ENCODE measurements around the gene ST3GAL2. TPM values are rescaled to one million over a fixed set of nuclear protein-coding genes. Genes with fewer than 3 reads are reported as not detected.

The ST3GAL2 gene, protein sequence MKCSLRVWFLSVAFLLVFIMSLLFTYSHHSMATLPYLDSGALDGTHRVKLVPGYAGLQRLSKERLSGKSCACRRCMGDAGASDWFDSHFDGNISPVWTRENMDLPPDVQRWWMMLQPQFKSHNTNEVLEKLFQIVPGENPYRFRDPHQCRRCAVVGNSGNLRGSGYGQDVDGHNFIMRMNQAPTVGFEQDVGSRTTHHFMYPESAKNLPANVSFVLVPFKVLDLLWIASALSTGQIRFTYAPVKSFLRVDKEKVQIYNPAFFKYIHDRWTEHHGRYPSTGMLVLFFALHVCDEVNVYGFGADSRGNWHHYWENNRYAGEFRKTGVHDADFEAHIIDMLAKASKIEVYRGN
- 22.1 TPM for total RNA-seq
- polyA plus RNA-seq, result 10 to 100 TPM; 10.5 to 17.5 (median 14.6) TPM

DNA sequence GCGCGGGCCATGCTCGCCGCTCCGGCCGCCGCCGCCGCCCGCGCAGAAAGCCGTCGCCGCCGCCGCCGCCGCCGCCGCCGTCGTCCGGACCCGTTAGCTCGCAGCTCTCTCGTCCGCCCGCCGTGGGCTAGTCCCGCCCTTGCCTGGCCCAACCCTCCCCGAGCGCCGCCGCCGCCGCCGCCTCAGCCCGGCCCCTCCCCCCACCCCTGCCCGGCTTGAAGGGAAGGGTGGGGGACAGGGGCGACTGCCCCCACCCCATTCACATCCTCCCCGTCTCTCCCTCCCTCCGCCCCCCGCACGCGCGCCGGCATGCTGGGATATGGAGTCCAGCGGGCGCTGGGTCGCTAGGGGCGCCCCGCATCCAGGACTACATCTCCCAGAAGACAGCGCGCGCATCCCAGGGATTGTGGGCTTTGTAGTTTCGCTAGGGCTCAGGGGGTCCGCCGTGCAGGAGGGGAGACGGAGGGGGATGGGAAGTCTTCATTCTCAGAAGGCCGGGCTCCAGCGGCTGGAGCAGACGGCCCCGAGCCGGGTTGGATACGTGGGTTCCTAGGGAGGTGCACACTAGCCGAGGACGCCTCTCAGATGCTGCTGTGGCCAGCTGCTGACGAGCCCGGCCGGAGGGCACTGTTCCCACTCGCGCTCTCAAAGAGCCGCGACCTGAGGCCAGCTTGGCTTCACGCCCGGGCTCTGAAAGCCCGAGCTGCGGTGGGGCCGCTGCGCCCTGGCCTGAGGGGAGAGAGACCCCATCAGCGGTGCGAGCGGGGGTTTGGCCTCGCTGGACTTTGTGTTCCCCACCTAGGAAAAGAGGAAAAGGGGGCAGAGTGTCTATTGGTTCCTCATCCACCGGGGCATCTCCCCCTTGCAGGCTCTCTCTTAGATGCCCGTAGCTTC lies at the start of gene ST3GAL2:
TSS of gene ST3GAL2 (minus strand) at position 132 of the 894 bp plus-strand sequence. CDS start 40,570 bp downstream, outside the sequence.
- Histone ChIP-seq H3K36me3 (ENCODE audit: control insufficient read depth, insufficient read depth, low read length) (peaks cover 6% of the 10 kb centered on the region), H3K27me3 (ENCODE audit: control insufficient read depth, insufficient read depth, low read length) (no peaks in the 10 kb centered on the region), H3K4me1 (ENCODE audit: control insufficient read depth, insufficient read depth, low read length, poor library complexity, severe bottlenecking) (peaks cover 29% of the 10 kb centered on the region), H3K27ac (ENCODE audit: insufficient read depth, low read length, poor library complexity, severe bottlenecking) (peak within 1 kb of the TSS; percentile 57), H3K4me3 (ENCODE audit: low read depth, low read length) (peak within 1 kb of the TSS; percentile 89), H3K9me3 (ENCODE audit: control insufficient read depth in 2 of 2, low read length in 2 of 2) (no peaks in the 10 kb centered on the region)
- Mint-ChIP-seq H3K36me3 (peaks cover 3% of the 10 kb centered on the region), H3K27ac (peak within 1 kb of the TSS; percentile 95 to 97 (median 96)), H3K4me3 (peak within 1 kb of the TSS; percentile 96 to 99 (median 98)), H3K4me1 (peaks cover 4 to 46% (median 27%) of the 10 kb centered on the region in 4 donors), H3K27me3 (peaks cover 4% of the 10 kb centered on the region), H3K9me3 (peaks cover 0 to 2% (median 0%) of the 10 kb centered on the region in 7 donors)
- ATAC-seq (ENCODE audit: low read depth in 2 of 2), result peak; percentile 97 to 99
- peak; percentile 92 to 98 (median 93) for DNase-seq

DNA sequence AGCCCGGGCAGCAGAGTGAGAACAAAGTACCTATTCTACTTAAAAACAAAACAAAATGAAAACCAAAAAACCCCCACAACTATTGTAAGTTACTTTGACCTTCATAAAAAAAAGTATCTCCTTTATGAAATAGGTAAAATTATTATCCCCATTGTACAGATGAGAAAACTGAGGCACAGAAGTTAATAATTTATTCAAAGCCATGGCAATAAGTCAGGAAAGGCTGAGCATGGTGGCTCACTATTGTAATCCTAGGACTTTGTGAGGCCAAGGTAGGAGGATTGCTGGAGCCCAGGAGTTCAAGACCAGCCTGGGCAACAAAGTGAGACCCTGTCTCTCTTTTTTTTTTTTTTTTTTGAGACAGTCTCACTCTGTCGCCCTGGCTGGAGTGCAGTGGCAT lies 46.0 kb upstream of the ST3GAL2 start:
- DNase-seq (no peak), ATAC-seq (ENCODE audit: low read depth in 2 of 2) (no peak)
- Histone ChIP-seq H3K4me1 (ENCODE audit: control insufficient read depth, insufficient read depth, low read length, poor library complexity, severe bottlenecking) (no peaks in the 10 kb centered on the region), H3K4me3 (ENCODE audit: low read depth, low read length) (no peak overlapping the region), H3K27ac (ENCODE audit: insufficient read depth, low read length, poor library complexity, severe bottlenecking) (no peak overlapping the region), H3K27me3 (ENCODE audit: control insufficient read depth, insufficient read depth, low read length) (no peaks in the 10 kb centered on the region), H3K36me3 (ENCODE audit: control insufficient read depth, insufficient read depth, low read length) (peaks cover 56% of the 10 kb centered on the region), H3K9me3 (ENCODE audit: control insufficient read depth in 2 of 2, low read length in 2 of 2) (no peaks in the 10 kb centered on the region)
- H3K4me3 Mint-ChIP-seq, result no peak overlapping the region
- H3K9me3 Mint-ChIP-seq, result no peaks in the 10 kb centered on the region
- H3K27me3 Mint-ChIP-seq, result no peaks in the 10 kb centered on the region
- no peaks in the 10 kb centered on the region for H3K4me1 Mint-ChIP-seq
- H3K27ac Mint-ChIP-seq, result no peak overlapping the region
- H3K36me3 Mint-ChIP-seq, result peaks cover 18% of the 10 kb centered on the region

DNA sequence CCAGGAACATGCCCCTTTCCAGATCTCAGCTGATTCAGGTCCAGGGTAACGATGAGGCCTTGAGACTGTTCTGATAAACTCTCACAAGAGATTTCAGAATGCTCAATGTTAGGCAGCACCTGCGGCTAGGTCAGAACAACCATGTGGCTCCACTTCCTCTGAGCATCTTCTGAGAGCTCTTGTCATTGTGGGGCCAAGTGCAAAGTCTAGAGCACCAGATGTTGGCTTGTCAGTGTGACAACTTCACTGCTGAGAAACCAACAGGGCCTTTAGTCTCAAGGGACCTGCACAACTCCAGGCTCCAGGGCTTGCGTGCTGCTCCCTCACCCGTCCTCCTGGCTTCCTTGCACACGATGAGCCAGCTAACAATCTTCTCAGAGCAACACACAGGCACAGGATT lies 44.5 kb upstream of the ST3GAL2 start:
- peaks cover 18% of the 10 kb centered on the region for H3K36me3 Mint-ChIP-seq
- H3K9me3 ChIP-seq (ENCODE audit: control insufficient read depth in 2 of 2, low read length in 2 of 2), result no peaks in the 10 kb centered on the region
- no peak overlapping the region for H3K4me3 ChIP-seq (ENCODE audit: low read depth, low read length)
- H3K27me3 Mint-ChIP-seq, result no peaks in the 10 kb centered on the region
- H3K4me1 Mint-ChIP-seq, result no peaks in the 10 kb centered on the region
- no peak overlapping the region for H3K4me3 Mint-ChIP-seq
- no peak for DNase-seq
- H3K27me3 ChIP-seq (ENCODE audit: control insufficient read depth, insufficient read depth, low read length), result no peaks in the 10 kb centered on the region
- no peak overlapping the region for H3K27ac Mint-ChIP-seq
- peaks cover 61% of the 10 kb centered on the region for H3K36me3 ChIP-seq (ENCODE audit: control insufficient read depth, insufficient read depth, low read length)
- ATAC-seq (ENCODE audit: low read depth in 2 of 2), result no peak
- no peak overlapping the region for H3K27ac ChIP-seq (ENCODE audit: insufficient read depth, low read length, poor library complexity, severe bottlenecking)
- H3K9me3 Mint-ChIP-seq, result no peaks in the 10 kb centered on the region
- H3K4me1 ChIP-seq (ENCODE audit: control insufficient read depth, insufficient read depth, low read length, poor library complexity, severe bottlenecking), result no peaks in the 10 kb centered on the region

DNA sequence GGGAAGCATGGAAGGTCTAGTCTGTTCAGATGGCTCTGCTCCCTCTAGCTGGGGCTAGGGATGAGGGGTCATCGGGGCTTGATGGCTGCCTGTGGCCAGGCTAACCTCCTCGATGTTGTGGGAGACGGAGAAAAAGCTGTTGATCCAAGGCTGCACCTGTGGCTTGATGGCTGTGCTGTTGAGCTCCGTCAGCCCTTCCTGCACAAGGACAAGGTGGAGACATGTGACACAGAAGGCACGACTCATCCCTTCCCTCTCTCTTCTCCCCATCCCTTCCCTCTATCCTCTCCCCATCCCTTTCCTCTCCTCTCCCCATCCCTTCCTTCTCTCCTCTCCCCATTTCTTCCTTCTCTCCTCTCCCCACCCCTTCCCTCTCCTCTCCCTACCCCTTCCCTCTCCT lies 43.7 kb upstream of the ST3GAL2 start:
- no peak overlapping the region for H3K27ac Mint-ChIP-seq
- DNase-seq (no peak), ATAC-seq (ENCODE audit: low read depth in 2 of 2) (no peak)
- Histone ChIP-seq H3K4me3 (ENCODE audit: low read depth, low read length) (no peak overlapping the region), H3K9me3 (ENCODE audit: control insufficient read depth in 2 of 2, low read length in 2 of 2) (no peaks in the 10 kb centered on the region), H3K36me3 (ENCODE audit: control insufficient read depth, insufficient read depth, low read length) (peaks cover 62% of the 10 kb centered on the region), H3K4me1 (ENCODE audit: control insufficient read depth, insufficient read depth, low read length, poor library complexity, severe bottlenecking) (no peaks in the 10 kb centered on the region), H3K27me3 (ENCODE audit: control insufficient read depth, insufficient read depth, low read length) (no peaks in the 10 kb centered on the region), H3K27ac (ENCODE audit: insufficient read depth, low read length, poor library complexity, severe bottlenecking) (no peak overlapping the region)
- H3K4me3 Mint-ChIP-seq, result no peak overlapping the region
- no peaks in the 10 kb centered on the region for H3K4me1 Mint-ChIP-seq
- H3K36me3 Mint-ChIP-seq, result peaks cover 18% of the 10 kb centered on the region
- no peaks in the 10 kb centered on the region for H3K27me3 Mint-ChIP-seq
- no peaks in the 10 kb centered on the region for H3K9me3 Mint-ChIP-seq

DNA sequence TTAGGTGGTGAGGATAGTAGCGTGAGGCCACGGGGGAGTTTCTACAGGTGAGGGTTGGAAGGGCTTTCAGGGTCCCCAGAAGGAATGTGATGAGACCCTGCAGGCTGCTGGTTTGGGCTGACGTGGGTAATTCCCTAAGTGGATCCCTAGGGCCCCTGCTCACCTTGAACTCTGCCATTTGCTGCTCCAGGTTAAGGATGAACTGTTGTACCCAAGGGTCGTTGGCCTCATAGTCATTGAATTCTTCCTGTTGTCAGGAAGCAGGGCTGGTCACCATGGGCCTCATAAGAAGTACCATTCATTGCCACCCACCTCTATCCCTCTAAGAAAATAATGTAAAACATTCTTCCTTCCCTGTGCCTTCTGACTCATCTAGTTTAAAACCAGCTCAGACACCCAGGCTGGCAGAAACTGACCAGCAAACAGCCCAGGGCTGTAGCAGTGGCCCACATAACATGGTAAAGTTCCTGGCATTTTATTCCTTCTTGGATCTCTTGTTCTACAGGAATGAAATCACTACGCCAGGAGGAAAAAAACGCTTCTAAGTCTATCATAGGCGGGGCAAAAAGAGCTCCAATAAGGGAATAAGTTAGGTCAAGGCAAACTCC lies 43.1 kb upstream of the ST3GAL2 start:
- Mint-ChIP-seq H3K36me3 (peaks cover 21% of the 10 kb centered on the region), H3K4me3 (no peak overlapping the region), H3K27ac (peak overlapping the region in 1 of 3 donors; percentile 51), H3K9me3 (no peaks in the 10 kb centered on the region), H3K27me3 (no peaks in the 10 kb centered on the region), H3K4me1 (no peaks in the 10 kb centered on the region)
- no peak for ATAC-seq (ENCODE audit: low read depth in 2 of 2)
- Histone ChIP-seq H3K27ac (ENCODE audit: insufficient read depth, low read length, poor library complexity, severe bottlenecking) (no peak overlapping the region), H3K9me3 (ENCODE audit: control insufficient read depth in 2 of 2, low read length in 2 of 2) (no peaks in the 10 kb centered on the region), H3K4me1 (ENCODE audit: control insufficient read depth, insufficient read depth, low read length, poor library complexity, severe bottlenecking) (no peaks in the 10 kb centered on the region), H3K4me3 (ENCODE audit: low read depth, low read length) (no peak overlapping the region), H3K27me3 (ENCODE audit: control insufficient read depth, insufficient read depth, low read length) (no peaks in the 10 kb centered on the region), H3K36me3 (ENCODE audit: control insufficient read depth, insufficient read depth, low read length) (peaks cover 59% of the 10 kb centered on the region)
- DNase-seq, result no peak

DNA sequence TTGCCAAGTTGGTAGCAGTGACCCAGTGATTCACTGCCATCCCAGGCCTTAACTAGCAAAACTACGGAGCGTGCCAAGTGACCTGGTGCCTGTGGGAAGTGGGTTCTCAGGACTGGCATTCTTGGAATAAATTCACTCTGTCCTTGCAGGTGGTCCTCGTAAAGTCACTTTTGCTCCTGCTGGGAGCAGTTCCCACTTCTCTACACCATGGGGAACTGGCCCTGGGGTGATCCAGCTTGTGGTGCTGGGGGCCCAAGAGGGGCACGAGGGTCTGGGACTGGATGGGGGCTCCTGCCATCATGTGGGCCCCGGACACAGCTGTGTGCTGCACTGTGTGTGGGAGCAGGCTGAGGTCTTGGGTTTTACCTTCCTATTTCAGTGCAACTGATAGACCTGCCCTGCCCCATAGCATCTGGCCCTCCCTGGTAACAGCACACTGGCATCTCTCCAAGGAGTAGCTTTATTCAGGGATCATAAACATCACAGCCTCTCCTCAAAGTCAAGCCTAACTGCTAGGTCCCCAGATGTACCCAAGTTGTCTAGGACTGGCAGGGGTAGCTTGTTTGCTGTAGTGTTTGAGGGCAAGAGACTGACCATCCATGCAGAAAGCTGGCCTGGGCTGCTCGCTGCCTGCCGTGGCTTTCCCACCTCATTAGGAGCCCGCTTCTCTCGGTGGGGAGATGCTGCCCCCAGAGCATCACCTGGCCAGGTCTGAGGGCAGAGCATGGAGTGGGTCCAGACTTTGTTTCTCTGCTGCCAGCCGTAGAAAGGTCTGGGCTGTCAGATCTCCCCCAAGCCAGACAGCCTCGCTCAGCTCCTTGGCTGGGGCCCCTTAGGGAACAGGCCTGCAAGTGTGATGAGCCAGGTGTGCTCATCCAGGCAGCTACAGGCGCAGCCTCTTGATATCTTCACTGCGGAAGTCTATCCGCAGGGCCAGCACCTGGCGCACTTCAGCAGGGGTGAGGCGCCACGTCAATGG lies 41.5 kb upstream of the ST3GAL2 start:
- no peak overlapping the region for H3K4me3 ChIP-seq (ENCODE audit: low read depth, low read length)
- no peak for DNase-seq
- H3K9me3 Mint-ChIP-seq, result no peaks in the 10 kb centered on the region

DNA sequence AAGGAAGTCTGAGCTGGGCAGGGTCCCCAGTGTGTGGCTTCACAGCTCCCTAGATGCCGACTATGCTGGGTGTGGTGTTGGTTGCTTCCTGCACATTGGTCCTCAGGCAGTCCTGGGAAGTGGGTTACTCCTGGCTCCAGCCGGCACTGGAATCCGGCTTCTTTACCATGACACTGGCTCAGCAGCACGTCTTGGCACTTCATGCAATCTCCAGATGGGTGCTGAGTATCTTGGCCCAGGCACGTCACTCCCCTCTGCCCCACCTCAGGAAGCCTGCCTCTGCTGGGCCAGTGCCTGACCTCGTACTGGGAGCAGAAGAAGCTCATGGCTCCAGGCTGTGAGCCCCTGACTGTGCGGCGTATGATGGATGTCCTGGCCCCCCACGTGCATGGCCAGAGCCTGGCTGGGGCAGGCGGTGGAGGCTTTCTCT lies 40.0 kb upstream of the ST3GAL2 start:
- H3K4me3 Mint-ChIP-seq, result no peak overlapping the region
- DNase-seq, result no peak
- H3K36me3 ChIP-seq (ENCODE audit: control insufficient read depth, insufficient read depth, low read length), result peaks cover 49% of the 10 kb centered on the region
- ATAC-seq (ENCODE audit: low read depth in 2 of 2), result no peak
- no peak overlapping the region for H3K27ac ChIP-seq (ENCODE audit: insufficient read depth, low read length, poor library complexity, severe bottlenecking)
- no peaks in the 10 kb centered on the region for H3K27me3 Mint-ChIP-seq
- peaks cover 0 to 5% (median 1%) of the 10 kb centered on the region in 4 donors for H3K4me1 Mint-ChIP-seq
- H3K36me3 Mint-ChIP-seq, result peaks cover 17% of the 10 kb centered on the region
- no peaks in the 10 kb centered on the region for H3K27me3 ChIP-seq (ENCODE audit: control insufficient read depth, insufficient read depth, low read length)
- H3K9me3 ChIP-seq (ENCODE audit: control insufficient read depth in 2 of 2, low read length in 2 of 2), result no peaks in the 10 kb centered on the region
- no peak overlapping the region for H3K4me3 ChIP-seq (ENCODE audit: low read depth, low read length)
- H3K9me3 Mint-ChIP-seq, result no peaks in the 10 kb centered on the region
- peaks cover 3% of the 10 kb centered on the region for H3K4me1 ChIP-seq (ENCODE audit: control insufficient read depth, insufficient read depth, low read length, poor library complexity, severe bottlenecking)
- H3K27ac Mint-ChIP-seq, result peak overlapping the region in 1 of 3 donors; percentile 7

More for the DNA sequence above, 41.5 kb upstream of the ST3GAL2 start:
- Histone ChIP-seq H3K4me1 (ENCODE audit: control insufficient read depth, insufficient read depth, low read length, poor library complexity, severe bottlenecking) (peaks cover 3% of the 10 kb centered on the region), H3K9me3 (ENCODE audit: control insufficient read depth in 2 of 2, low read length in 2 of 2) (no peaks in the 10 kb centered on the region), H3K27ac (ENCODE audit: insufficient read depth, low read length, poor library complexity, severe bottlenecking) (no peak overlapping the region), H3K36me3 (ENCODE audit: control insufficient read depth, insufficient read depth, low read length) (peaks cover 54% of the 10 kb centered on the region), H3K27me3 (ENCODE audit: control insufficient read depth, insufficient read depth, low read length) (no peaks in the 10 kb centered on the region)
- no peaks in the 10 kb centered on the region for H3K27me3 Mint-ChIP-seq
- no peak for ATAC-seq (ENCODE audit: low read depth in 2 of 2)
- H3K4me1 Mint-ChIP-seq, result peaks cover 0 to 5% (median 1%) of the 10 kb centered on the region in 4 donors
- no peak overlapping the region for H3K4me3 Mint-ChIP-seq
- H3K36me3 Mint-ChIP-seq, result peaks cover 17% of the 10 kb centered on the region
- no peak overlapping the region for H3K27ac Mint-ChIP-seq
